Measurements from ENCODE around the gene PTK6.
A peak's percentile ranks its signal among the peaks of the same experiment; 100 is the strongest.

The PTK6 gene

GRCh38 chr20:63556873-63557478 is 19.8 kb upstream of the PTK6 start:
- peaks cover 22 to 56% (median 49%) of the 10 kb centered on the region in 10 experiments for H3K4me1 ChIP-seq
- H3K27me3 ChIP-seq = peaks cover 54 to 87% (median 64%) of the 10 kb centered on the region in 11 experiments
- H3K36me3 ChIP-seq = peaks cover 0 to 5% (median 0%) of the 10 kb centered on the region in 11 experiments; a peak in 2 of 22 replicates
- no peak for TF ChIP-seq Cebpa-rat (IDR thresholded peaks at IDR 0.05)
- no peak overlapping the region for H3K4me3 ChIP-seq
- no peaks in the 10 kb centered on the region for H3K9me3 ChIP-seq (replicated peaks in 1 of 11)
- no peak overlapping the region for H3K9ac ChIP-seq
- no peak overlapping the region for H3K4me2 ChIP-seq
- peaks cover 27 to 78% (median 61%) of the 10 kb centered on the region in 11 experiments; a peak in 21 of 22 replicates for H4K20me1 ChIP-seq
- H3K27ac ChIP-seq = no peak overlapping the region

GRCh38 chr20:63555661-63556381 is 18.6 kb upstream of the PTK6 start:
- peaks cover 0 to 5% (median 0%) of the 10 kb centered on the region in 11 experiments; a peak in 2 of 22 replicates for H3K36me3 ChIP-seq
- no peaks in the 10 kb centered on the region for H3K9me3 ChIP-seq (replicated peaks in 1 of 11)
- peaks cover 22 to 53% (median 44%) of the 10 kb centered on the region in 10 experiments for H3K4me1 ChIP-seq
- peaks cover 15 to 70% (median 57%) of the 10 kb centered on the region in 11 experiments; a peak in 21 of 22 replicates for H4K20me1 ChIP-seq
- peak overlapping the region in 1 of 11 experiments; percentile 79; a peak in 1 of 22 replicates for H3K9ac ChIP-seq
- TF ChIP-seq Cebpa-rat (IDR thresholded peaks at IDR 0.05) = no peak
- H3K27me3 ChIP-seq = peaks cover 54 to 87% (median 64%) of the 10 kb centered on the region in 11 experiments
- H3K4me3 ChIP-seq = no peak overlapping the region; a peak in 1 of 20 replicates
- peak overlapping the region in 9 of 11 experiments; percentile 94 to 100 (median 99); a peak in 17 of 22 replicates for H3K4me2 ChIP-seq
- no peak overlapping the region for H3K27ac ChIP-seq

GRCh38 chr20:63554361-63555278 is 17.4 kb upstream of the PTK6 start:
- peak overlapping the region; percentile 94 to 100 (median 99) for H3K4me2 ChIP-seq
- peaks cover 14 to 70% (median 56%) of the 10 kb centered on the region in 11 experiments; a peak in 21 of 22 replicates for H4K20me1 ChIP-seq
- H3K36me3 ChIP-seq = no peaks in the 10 kb centered on the region
- H3K4me3 ChIP-seq = peak overlapping the region; percentile 53 to 74 (median 66)
- H3K9ac ChIP-seq = peak overlapping the region in 9 of 11 experiments; percentile 18 to 79 (median 63); a peak in 16 of 22 replicates
- no peak for TF ChIP-seq Cebpa-rat (IDR thresholded peaks at IDR 0.05)
- H3K4me1 ChIP-seq = peaks cover 22 to 56% (median 45%) of the 10 kb centered on the region in 10 experiments
- no peaks in the 10 kb centered on the region for H3K9me3 ChIP-seq (replicated peaks in 1 of 11)
- peaks cover 61 to 90% (median 69%) of the 10 kb centered on the region in 11 experiments for H3K27me3 ChIP-seq
- 0 out of 22 replicates have a peak overlapping the region, but pooled peaks of 1 of the 11 experiments have one; percentile 4 for H3K27ac ChIP-seq

- H3K9ac ChIP-seq = peak within 1 kb of the TSS; percentile 38 to 79 (median 66); a peak in 20 of 22 replicates
- H3K9me3 ChIP-seq (replicated peaks in 1 of 11) = no peaks in the 10 kb centered on the region
- H3K4me1 ChIP-seq = peaks cover 22 to 56% (median 45%) of the 10 kb centered on the region in 10 experiments
- peak within 1 kb of the TSS; percentile 94 to 100 (median 99) for H3K4me2 ChIP-seq
- peaks cover 67 to 96% (median 75%) of the 10 kb centered on the region in 11 experiments for H3K27me3 ChIP-seq
- no peaks in the 10 kb centered on the region for H3K36me3 ChIP-seq
- H3K27ac ChIP-seq = peak within 1 kb of the TSS in 10 of 11 experiments; percentile 16 to 72 (median 67); a peak in 16 of 22 replicates
- H4K20me1 ChIP-seq = peaks cover 14 to 73% (median 56%) of the 10 kb centered on the region in 11 experiments; a peak in 21 of 22 replicates
- no peak for TF ChIP-seq Cebpa-rat (IDR thresholded peaks at IDR 0.05)
- H3K4me3 ChIP-seq = peak within 1 kb of the TSS; percentile 53 to 74 (median 66)
Observed at GRCh38 chr20:63553933-63554290, 16.7 kb upstream of the PTK6 start, which contains the start of gene FNDC11. TSS of gene FNDC11 (plus strand) at chr20:63554159. CDS start at chr20:63555664, 1,505 bp downstream.

- H3K9ac ChIP-seq = peak overlapping the region; percentile 38 to 79 (median 66); a peak in 19 of 22 replicates
- peak overlapping the region; percentile 94 to 100 (median 99) for H3K4me2 ChIP-seq
- no peak for TF ChIP-seq Cebpa-rat (IDR thresholded peaks at IDR 0.05)
- H3K27ac ChIP-seq = peak overlapping the region in 10 of 11 experiments; percentile 16 to 72 (median 67); a peak in 16 of 22 replicates
- H3K4me3 ChIP-seq = peak overlapping the region; percentile 53 to 74 (median 66)
- peaks cover 22 to 61% (median 49%) of the 10 kb centered on the region in 10 experiments for H3K4me1 ChIP-seq
- no peaks in the 10 kb centered on the region for H3K36me3 ChIP-seq
- H3K27me3 ChIP-seq = peaks cover 73 to 96% (median 80%) of the 10 kb centered on the region in 11 experiments
- H4K20me1 ChIP-seq = peaks cover 14 to 78% (median 60%) of the 10 kb centered on the region in 11 experiments; a peak in 21 of 22 replicates
- H3K9me3 ChIP-seq (replicated peaks in 1 of 11) = no peaks in the 10 kb centered on the region
Observed at GRCh38 chr20:63553251-63553932, 16.2 kb upstream of the PTK6 start.

- peaks cover 80 to 98% (median 85%) of the 10 kb centered on the region in 11 experiments for H3K27me3 ChIP-seq
- H3K4me3 ChIP-seq = peak overlapping the region in 7 of 10 experiments; percentile 14 to 49 (median 34); a peak in 9 of 20 replicates
- H3K4me1 ChIP-seq = peaks cover 22 to 65% (median 52%) of the 10 kb centered on the region in 10 experiments
- no peak for TF ChIP-seq Cebpa-rat (IDR thresholded peaks at IDR 0.05)
- no peaks in the 10 kb centered on the region for H3K36me3 ChIP-seq
- H3K4me2 ChIP-seq = peak overlapping the region; percentile 63 to 100 (median 88)
- H3K9me3 ChIP-seq (replicated peaks in 1 of 11) = no peaks in the 10 kb centered on the region
- H3K9ac ChIP-seq = peak overlapping the region in 5 of 11 experiments; percentile 30 to 50 (median 46); a peak in 7 of 22 replicates
- H3K27ac ChIP-seq = peak overlapping the region in 8 of 11 experiments; percentile 44 to 72 (median 58); a peak in 14 of 22 replicates
- H4K20me1 ChIP-seq = peaks cover 14 to 84% (median 65%) of the 10 kb centered on the region in 11 experiments; a peak in 21 of 22 replicates
Observed at GRCh38 chr20:63552481-63553249, 15.5 kb upstream of the PTK6 start.

GRCh38 chr20:63551068-63551467 is 13.9 kb upstream of the PTK6 start:
- no peaks in the 10 kb centered on the region for H3K9me3 ChIP-seq (replicated peaks in 1 of 11)
- H3K4me3 ChIP-seq = no peak overlapping the region
- H3K27ac ChIP-seq = no peak overlapping the region
- no peak overlapping the region for H3K9ac ChIP-seq
- no peaks in the 10 kb centered on the region for H3K36me3 ChIP-seq
- peaks cover 84 to 98% (median 85%) of the 10 kb centered on the region in 11 experiments for H3K27me3 ChIP-seq
- H3K4me2 ChIP-seq = peak overlapping the region in 5 of 11 experiments; percentile 3 to 34 (median 19); a peak in 4 of 22 replicates
- H3K4me1 ChIP-seq = peaks cover 22 to 63% (median 51%) of the 10 kb centered on the region in 10 experiments
- H4K20me1 ChIP-seq = peaks cover 14 to 86% (median 53%) of the 10 kb centered on the region in 11 experiments; a peak in 21 of 22 replicates
- no peak for TF ChIP-seq Cebpa-rat (IDR thresholded peaks at IDR 0.05)

Measured in BLaER1 treated with 17β-estradiol and CSF1 and Interleukin-3, amounts not matched to agents 10 nM and 100 nM (cell line).